HL-60/S4 treated with retinoic acid at 250 ng/mL for 4 days and 3 days (cell line): Measurements from ENCODE around the gene PRMT3.
"Not testable (repeated sequence)": the region's sequence is repeated elsewhere in the genome, so short reads cannot be mapped to it uniquely, and the experiment has no call there.

Source experiments
- in situ Hi-C: fragments of 300-500 bp; cut with MboI; formaldehyde crosslinking; loops from 2 replicates; pipeline ENCODE4 v1.7.0; 2022; ENCODE audit warnings: low sequenced_read_pairs

PRMT3 gene

DNA sequence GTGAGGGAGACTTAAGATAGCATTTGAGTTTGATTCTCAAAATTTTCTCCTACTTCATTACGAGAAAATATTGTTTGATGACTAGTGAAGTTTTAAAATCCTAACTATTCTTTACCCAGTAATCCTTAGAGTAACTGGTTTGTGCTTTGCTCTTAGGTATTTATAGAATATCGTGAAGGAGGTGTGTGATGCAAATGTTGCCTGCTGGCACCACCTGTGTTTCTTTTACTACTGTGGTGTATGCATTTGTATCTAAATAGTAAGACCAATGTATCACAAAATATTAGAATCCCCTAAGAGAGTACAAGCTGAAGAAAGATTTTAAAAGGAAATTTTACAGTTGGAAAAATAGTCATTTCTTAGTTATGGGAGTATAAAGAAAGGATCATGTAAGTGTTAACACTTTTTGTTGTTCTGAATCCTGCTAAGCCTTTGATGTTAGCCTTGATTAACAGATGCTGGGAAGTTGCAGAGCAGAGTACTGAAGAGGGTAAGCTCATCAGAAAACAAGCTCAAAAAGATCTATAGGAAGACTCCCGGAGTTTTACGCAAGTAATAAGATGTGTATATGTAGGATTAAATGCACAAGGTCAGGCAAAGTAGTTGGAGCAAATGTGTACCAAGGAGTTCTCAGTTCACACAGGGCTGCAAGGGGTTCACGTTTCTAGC is 109.7 kb downstream of the PRMT3 start:
- in situ Hi-C loops: no loop called here

DNA sequence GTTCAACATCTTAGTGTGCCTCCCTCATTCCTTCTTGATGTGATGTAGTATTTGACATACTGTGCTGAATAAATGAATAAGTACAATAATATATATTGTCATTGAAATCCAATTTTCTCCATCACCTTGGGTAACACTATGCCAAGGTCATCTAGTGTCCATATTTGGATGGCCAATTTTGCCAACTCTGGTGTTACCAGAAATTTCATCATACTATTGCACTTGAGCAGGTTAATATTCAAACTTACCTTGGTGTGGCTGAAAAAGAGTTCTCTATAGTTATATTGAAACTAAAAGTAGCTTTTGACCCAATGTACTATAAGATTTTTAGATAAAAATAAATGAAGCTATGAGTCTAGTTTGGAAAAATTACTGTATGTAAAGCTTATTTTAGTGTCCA is 113.7 kb downstream of the PRMT3 start:
- in situ Hi-C loops: no loop called here

DNA sequence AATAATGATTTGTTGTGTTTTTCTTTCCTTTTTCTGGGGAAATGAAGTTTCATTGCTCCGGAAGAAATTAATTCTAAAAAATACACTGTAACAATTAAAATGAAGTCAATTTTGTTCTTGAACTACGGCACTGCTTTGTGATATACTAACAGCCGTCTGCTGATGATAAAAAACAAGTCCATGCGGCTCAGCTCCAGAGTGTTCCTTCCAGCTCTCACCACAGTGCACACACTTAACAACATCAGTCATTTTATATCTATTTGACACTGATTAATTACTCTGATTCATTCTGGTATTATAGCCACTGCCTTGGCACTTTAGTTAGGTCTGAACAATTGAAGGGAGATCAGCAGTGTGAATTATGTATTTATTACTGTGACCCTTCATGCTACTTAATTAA is 114.5 kb downstream of the PRMT3 start:
- in situ Hi-C loops: no loop called here

DNA sequence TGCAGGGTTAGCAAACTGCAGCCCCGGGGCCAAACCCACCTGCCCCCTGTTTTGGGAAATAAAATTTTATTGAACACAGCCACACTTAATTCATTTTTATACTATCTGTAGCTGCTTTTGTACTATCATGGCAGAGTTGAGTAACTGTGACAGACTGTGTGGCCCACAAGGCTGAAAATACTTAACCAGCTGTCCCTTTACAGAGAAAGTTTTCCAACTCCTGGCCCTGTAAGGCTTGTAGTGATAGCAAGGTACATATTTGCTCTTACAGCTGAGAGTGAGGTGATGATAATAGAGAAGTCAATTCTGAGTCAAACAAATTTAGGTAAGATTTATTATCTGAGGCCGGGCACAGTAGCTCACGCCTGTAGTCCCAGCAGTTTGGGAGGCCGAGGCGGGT is 124.5 kb downstream of the PRMT3 start:
- in situ Hi-C loops: no loop called here

DNA sequence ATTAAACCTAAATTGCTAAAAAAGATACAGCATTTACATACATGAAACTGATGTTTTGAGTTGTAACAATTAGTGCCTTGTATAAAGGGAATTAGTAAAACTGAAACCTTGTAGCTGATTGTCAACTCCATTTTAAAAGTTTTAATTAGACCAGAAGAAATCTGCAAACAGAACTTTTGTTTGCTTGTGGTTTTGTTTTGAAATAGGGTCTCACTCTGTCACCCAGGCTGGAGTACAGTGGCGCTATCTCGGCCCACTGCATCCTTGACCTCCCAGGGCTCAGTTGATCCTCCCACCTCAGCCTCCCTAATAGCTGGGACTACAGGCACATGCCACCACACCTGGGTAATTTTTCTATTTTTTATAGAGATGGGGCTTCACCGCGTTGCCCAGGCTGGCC is 125.4 kb downstream of the PRMT3 start:
- in situ Hi-C loops: no loop called here

DNA sequence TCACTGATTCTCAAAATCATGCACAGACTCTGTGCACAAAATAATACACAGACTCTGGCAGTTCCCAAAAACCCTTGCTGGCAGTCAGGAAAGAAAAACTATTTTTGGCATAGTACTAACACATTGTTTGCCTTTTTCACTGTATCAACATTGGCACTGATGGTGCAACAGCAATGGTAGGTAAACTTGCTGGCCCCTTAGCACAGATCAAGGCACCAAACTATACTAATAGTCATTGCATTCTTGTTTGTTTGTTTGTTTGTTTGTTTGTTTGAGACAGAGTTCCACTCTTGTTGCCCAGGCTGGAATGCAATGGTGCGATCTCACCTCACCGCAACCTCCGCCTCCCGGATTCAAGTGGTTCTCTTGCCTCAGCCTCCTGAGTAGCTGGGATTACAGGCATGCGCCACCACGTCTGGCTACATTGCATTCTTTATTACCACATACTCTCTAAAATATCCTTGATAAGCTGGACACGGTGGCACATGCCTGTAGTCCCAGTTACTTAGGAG is 130.9 kb downstream of the PRMT3 start:
- in situ Hi-C loops: no loop called here

DNA sequence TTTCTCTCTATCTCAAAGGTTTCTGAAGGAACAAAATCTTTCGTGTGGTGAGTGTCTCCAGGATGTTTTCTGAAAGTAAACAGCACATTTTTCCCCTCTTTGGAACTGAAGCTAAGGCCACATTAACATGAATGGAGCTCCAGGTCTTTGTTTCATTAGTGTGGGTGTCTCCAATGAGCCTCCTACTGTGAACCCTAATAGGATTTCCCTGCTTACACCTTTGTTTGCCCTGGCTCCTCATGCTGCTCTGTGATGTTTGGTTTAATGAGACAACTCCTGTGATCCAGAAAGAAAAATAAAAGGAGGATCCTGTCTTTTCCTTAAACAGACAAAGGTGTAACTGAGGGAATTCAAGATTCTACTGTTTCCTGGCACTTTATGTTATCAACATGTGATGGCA is 135.0 kb downstream of the PRMT3 start:
- in situ Hi-C loops: no loop called here

DNA sequence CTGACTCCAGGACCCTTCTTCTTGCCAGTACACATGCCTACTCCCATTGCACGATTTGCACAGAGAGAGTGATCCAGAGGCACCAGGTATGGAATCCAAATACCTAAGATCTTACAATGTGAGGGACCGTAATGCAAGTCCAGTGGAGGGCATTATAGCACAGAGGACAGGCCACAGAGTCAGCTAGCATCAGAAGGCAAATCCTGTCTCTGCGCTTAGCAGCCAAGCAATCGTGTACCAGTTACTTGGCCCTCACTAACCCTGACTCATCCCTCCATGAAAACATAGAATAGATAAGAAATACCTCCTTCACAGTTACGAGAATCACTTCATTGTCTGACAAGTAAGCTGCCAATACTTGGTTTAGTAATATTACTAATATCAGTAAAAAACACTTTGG is 142.2 kb downstream of the PRMT3 start:
- in situ Hi-C loops: no loop called here

DNA sequence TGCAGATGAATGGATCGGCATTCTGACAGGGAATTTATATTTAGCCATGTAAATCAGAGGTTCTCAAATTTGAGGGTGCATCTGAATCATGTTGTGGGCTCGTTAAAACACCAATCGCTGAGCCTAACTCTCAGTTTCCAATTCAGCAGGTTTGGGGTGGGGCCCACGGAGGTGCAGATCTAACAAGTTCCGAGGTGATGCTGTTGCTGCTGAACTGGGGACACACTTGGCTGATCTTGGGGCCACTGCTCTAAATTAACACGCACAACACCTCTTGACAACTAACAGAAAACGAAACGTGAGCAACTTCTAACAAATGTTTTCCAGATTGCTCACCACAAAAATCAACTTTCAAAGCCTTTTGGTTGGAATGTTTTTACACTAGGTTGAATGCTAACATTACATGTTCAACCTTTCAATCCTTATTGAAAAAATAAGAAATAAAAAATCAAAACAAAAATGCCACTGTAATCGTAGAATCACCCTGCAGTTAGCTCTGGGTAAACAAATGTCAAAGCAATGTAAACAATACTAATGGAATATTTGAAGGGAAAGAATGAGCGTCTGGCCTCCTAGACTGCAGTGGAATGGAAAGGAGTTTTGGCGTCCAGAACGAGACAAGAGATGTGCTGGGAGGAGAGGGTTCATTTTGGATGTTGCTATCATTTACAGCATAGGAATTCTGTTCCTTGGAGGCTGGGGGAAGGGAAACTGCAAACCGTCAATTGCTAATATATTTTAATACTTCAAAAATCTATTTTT is 143.6 kb downstream of the PRMT3 start:
- in situ Hi-C loops: no loop called here

DNA sequence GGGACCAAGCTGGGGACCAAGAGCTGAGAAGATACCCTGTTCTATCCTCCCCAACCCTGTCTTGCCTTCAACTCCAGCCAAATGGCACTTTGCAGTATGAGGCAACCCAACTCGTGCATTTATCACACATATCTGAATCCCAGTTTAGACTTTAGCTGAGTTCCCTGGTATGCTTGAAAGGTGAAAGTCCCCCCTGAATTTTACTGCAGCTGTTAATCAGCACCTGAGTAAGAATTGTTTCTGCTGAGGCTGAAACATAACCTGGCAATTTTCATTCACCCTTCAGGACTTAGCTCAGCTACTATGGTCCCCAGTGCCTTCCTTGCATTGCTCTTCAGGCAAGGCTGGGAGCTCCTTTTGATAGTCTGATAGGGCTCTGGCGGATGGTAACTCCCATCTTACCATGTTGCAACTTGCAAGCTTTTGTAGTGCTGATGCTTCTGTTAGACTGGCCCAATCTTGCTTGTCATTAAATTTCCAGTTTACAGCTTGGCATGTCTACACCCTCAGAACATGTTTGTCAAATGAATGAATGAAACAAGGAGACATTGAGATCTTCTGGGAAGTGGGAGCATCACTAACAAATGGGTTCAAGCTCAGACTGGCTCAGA is 147.9 kb downstream of the PRMT3 start:
- in situ Hi-C loops: no loop called here

DNA sequence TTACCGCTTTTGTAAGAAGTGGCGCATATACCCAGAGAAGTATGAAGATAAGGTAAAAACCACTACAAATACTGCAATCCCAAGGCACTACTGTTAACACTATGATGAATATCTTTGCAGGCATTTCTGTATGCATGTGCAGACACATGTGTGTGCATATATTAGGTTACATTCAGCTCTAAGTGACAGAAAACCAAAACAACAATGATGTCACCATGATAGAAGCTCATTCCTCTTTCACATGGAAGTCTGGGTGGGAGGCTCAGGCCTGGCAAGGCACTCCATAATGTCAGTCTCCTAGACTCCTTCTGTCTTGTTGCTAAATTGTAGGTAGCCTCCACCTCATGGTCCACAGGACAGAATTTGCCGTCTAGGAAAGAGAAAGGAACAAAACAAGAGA is 148.8 kb downstream of the PRMT3 start:
- in situ Hi-C loops: no loop called here

DNA sequence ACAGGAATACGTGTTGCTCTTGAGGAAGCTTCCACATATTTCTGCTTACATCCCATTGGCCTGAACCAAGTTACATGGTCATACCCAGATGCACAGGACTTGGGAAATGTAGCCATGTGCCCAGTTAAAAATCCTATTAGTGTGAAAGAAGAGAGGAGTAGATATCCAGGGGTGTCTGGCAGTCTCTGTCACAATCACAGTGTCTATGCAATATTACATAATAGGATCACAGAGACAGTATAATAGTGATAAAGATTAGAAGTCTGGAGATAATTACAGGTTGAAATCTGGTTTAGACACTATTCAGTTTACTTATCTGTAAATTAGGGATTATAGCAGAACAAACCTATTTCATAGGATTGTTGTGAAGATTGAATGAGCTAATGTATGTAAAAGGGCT is 149.3 kb downstream of the PRMT3 start:
- in situ Hi-C loops: no loop called here

DNA sequence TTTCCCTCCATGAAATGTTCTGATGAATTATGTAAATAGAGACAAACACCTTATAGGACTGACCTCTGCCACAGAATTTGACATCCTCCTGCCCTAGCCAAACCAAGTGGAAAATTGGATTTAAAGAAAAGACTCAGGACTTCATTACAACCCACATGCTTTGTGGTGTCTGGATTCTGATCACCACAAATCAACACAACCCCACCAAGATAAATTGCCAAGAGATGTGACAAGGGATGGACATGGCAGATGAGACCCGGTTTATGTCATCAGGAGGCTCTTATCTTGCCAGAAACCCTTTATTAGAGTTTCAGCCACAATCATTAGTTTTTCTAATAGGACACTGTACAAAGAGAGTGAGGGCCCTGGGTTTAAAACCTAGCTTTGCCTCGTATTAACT is 154.0 kb downstream of the PRMT3 start:
- in situ Hi-C loops: no loop called here

DNA sequence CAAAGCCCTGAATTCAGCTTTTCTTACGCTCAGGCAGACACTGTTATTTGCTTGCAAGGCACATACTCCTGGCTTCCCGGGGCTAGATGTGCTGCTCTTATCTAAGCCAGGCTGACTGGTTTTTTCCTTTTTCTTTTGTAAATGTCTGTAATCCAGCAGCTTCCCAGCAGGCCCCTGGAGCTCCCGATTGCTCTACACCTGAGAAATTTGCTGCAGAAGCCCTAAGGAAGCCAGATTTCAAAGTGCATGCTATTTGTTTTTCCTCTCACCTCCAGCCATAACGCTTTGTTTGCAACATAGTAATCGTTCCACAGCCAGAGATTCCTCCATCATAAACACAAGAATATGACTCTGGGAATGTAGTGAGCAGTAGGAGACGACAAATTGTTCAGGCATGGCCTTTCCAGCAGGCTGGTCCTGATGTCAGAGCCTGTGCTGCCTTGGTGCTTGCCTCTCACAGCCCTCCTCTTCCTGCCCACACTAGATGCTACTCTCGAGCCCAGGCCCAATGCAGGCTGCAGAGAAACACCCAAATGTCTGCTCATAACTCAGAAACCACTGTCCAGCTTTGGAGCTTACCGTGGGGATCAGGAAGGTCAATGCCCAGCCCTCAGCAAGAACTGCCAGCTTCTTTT is 157.2 kb downstream of the PRMT3 start:
- in situ Hi-C loops: no loop called here

DNA sequence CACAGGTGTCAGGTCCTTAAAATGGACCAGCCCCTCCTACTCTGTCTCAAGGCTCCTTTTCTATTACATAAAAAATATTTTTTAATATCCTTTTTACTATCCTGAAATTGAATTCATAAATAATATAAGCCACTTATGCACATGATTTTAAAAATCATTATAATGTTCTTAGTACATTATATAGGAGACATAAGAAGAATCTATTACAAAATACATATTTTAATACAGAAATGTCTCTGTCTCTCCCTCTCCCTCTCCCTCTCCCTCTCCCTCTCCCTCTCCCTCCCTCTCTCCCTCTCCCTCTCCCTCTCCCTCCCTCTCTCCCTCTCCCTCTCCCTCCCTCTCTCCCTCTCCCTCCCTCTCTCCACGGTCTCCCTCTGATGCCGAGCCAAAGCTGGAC is 159.9 kb downstream of the PRMT3 start:
- in situ Hi-C loops: no loop called here

DNA sequence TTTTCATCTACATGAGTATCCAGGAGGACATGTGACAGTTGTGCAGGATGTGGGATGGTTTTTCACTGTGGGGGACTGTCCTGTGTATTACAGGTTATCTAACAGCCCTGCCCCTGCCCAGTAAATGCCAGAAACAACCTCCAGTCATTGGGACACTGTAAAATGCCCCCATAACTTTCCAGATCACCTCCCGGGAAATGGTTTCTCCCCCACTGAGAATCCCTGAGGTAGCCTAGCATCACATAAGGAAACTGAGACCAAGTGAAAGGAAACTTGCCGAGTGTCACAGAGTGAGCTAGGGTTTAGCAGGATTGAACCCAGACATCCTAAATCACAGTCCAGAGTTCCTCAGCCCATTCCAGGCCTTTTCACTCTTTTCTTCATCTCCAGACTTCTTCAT is 163.6 kb downstream of the PRMT3 start:
- in situ Hi-C loops: no loop called here

DNA sequence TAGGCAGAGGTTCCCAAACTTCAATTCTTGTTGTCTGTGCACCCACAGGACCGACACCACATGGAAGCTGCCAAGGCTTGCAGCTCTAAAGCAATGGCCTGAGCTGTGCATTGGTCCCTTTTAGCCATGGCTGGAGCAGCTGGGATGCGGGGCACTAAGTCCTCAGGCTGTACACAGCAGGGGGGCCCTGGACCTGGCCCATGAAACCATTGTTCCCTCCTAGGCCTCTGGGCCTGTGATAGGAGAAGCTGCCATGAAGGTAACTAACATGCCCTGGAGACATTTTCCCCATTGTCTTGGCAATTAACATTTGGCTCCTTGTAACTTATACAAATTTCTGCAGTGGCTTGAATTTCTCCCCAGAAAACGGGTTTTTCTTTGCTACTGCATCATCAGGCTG is 168.3 kb downstream of the PRMT3 start:
- in situ Hi-C loops: no loop called here

DNA sequence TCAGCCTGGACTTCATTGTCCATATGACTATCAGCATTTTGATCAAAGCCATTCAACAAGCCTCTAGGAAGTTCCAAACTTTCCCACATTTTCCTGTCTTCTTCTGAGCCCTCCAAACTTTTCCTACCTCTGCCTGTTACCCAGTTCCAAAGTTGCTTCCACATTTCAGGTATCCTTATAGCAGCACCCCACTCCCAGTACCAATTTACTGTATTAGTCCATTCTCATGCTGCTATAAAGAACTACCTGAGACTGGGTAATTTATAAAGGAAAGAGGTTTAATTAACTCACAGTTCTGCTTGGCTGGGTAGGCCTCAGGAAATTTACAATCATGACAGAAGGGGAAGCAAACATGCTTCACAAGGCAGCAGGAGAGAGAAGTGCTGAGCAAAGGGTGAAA is 168.9 kb downstream of the PRMT3 start:
- in situ Hi-C loops: not testable (repeated sequence)

DNA sequence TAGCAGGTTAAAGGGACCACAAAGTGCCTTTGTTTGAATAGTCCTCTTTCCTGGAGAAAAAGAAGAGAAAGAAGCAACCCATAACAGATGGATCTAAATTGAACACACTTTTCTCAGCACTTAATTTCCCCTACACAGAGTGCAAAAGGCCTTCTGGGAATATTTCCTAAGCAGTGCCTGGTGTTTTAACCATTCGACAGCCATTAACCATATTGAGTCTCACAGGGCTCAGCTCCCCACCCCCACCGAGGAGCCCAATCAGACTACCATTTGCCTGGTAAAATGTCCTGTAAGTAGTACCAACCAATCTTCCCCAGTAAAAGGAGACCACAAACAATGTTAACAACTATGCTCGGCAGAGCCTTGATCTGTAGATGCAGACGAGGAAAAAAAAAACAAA is 171.2 kb downstream of the PRMT3 start:
- in situ Hi-C loops: no loop called here
